ENCODE measurements around the gene CLEC16A. TPM values are rescaled to one million over a fixed set of nuclear protein-coding genes. Genes with fewer than 3 reads are reported as not detected.
A peak's percentile ranks its signal among the peaks of the same experiment; 100 is the strongest.

The CLEC16A gene
- total and polyA plus RNA-seq, 4 donors: 14.3 to 44.4 (median 26.4) TPM

- no peak for ATAC-seq (ENCODE audit: insufficient read depth, low FRiP score)
- WGBS, 2 donors: 70 to 74% methylated on average over 13 of the region's 13 CpGs
- DNase-seq: peak in 2 of 3 donors; percentile 45 to 64
- H3K36me3 ChIP-seq (ENCODE audit: control insufficient read depth in 4 of 4, insufficient read depth in 4 of 4, low read length in 4 of 4): peaks cover 0 to 5% (median 0%) of the 10 kb centered on the region in 4 donors
- H3K27me3 ChIP-seq (ENCODE audit: control insufficient read depth in 3 of 3, insufficient read depth in 3 of 3, low read length in 2 of 3): no peaks in the 10 kb centered on the region
- H3K4me1 ChIP-seq (ENCODE audit: control insufficient read depth in 5 of 5, insufficient read depth in 5 of 5, low read length in 5 of 5): peaks cover 0 to 19% (median 9%) of the 10 kb centered on the region in 5 donors
- no peak for TF ChIP-seq CTCF (IDR thresholded peaks at IDR 0.05; ENCODE audit: control extremely low read depth, extremely low read depth)
- no peak overlapping the region for H3K27ac ChIP-seq (ENCODE audit: low read depth in 1 of 2, low read length in 1 of 2)
- H3K9me3 ChIP-seq (ENCODE audit: control insufficient read depth in 4 of 4, insufficient read depth in 3 of 4, low read length in 3 of 4): no peaks in the 10 kb centered on the region
- no peak overlapping the region for H3K9ac ChIP-seq (ENCODE audit: insufficient read depth in 1 of 2, low read length in 2 of 2)
- no peak overlapping the region for H3K4me3 ChIP-seq
These were observed 200.9 kb downstream of the CLEC16A start for GRCh38 chr16:11145173-11145818.

- 94 to 96% methylated on average over 7 of the region's 7 CpGs for WGBS, 2 donors
- peaks cover 0 to 18% (median 6%) of the 10 kb centered on the region in 5 donors for H3K4me1 ChIP-seq (ENCODE audit: control insufficient read depth in 5 of 5, insufficient read depth in 5 of 5, low read length in 5 of 5)
- no peak for TF ChIP-seq CTCF (IDR thresholded peaks at IDR 0.05; ENCODE audit: control extremely low read depth, extremely low read depth)
- no peak for ATAC-seq (ENCODE audit: insufficient read depth, low FRiP score)
- no peaks in the 10 kb centered on the region for H3K27me3 ChIP-seq (ENCODE audit: control insufficient read depth in 3 of 3, insufficient read depth in 3 of 3, low read length in 2 of 3)
- H3K9me3 ChIP-seq (ENCODE audit: control insufficient read depth in 4 of 4, insufficient read depth in 3 of 4, low read length in 3 of 4): no peaks in the 10 kb centered on the region
- no peak overlapping the region for H3K27ac ChIP-seq (ENCODE audit: low read depth in 1 of 2, low read length in 1 of 2)
- no peak overlapping the region for H3K9ac ChIP-seq (ENCODE audit: insufficient read depth in 1 of 2, low read length in 2 of 2)
- H3K36me3 ChIP-seq (ENCODE audit: control insufficient read depth in 4 of 4, insufficient read depth in 4 of 4, low read length in 4 of 4): peaks cover 0 to 6% (median 0%) of the 10 kb centered on the region in 4 donors
- H3K4me3 ChIP-seq: no peak overlapping the region
- no peak for DNase-seq
These were observed 201.5 kb downstream of the CLEC16A start for GRCh38 chr16:11145819-11146211.

GRCh38 chr16:11147033-11147753 lies 202.8 kb downstream of the CLEC16A start:
- Histone ChIP-seq H3K36me3 (ENCODE audit: control insufficient read depth in 4 of 4, insufficient read depth in 4 of 4, low read length in 4 of 4) (peaks cover 0 to 6% (median 0%) of the 10 kb centered on the region in 4 donors), H3K9me3 (ENCODE audit: control insufficient read depth in 4 of 4, insufficient read depth in 3 of 4, low read length in 3 of 4) (no peaks in the 10 kb centered on the region), H3K4me1 (ENCODE audit: control insufficient read depth in 5 of 5, insufficient read depth in 5 of 5, low read length in 5 of 5) (peaks cover 0 to 23% (median 8%) of the 10 kb centered on the region in 5 donors), H3K4me3 (no peak overlapping the region), H3K27me3 (ENCODE audit: control insufficient read depth in 3 of 3, insufficient read depth in 3 of 3, low read length in 2 of 3) (no peaks in the 10 kb centered on the region), H3K9ac (ENCODE audit: insufficient read depth in 1 of 2, low read length in 2 of 2) (no peak overlapping the region), H3K27ac (ENCODE audit: low read depth in 1 of 2, low read length in 1 of 2) (no peak overlapping the region)
- no peak for DNase-seq
- TF ChIP-seq CTCF (IDR thresholded peaks at IDR 0.05; ENCODE audit: control extremely low read depth, extremely low read depth): no peak
- 80 to 94% methylated on average over 9 of the region's 9 CpGs for WGBS, 2 donors
- no peak for ATAC-seq (ENCODE audit: insufficient read depth, low FRiP score)

Measured in lung (tissue), 12 donors.